Astrocyte of the cerebellum (primary cell): ENCODE measurements around the gene CRYGS.
"Not testable (repeated sequence)": the region's sequence is repeated elsewhere in the genome, so short reads cannot be mapped to it uniquely, and the experiment has no call there.

Experiments used
- DNase-seq: peaks from one replicate; pipeline ENCODE4 v3.0.0-alpha.2; 2011; ENCODE audit warnings: low read depth
- H3K4me3 ChIP-seq: 2 replicates; pipeline ENCODE4 v1.5.1; 2011; ENCODE audit warnings: mild to moderate bottlenecking, low read depth, low read length, moderate library complexity
- in situ Hi-C: cut with HindIII; loops from 2 replicates; pipeline ENCODE4 v1.10.0; 2017; ENCODE audit warnings: low sequenced_read_pairs
- TF ChIP-seq, protein P1 (sequence below): IDR thresholded peaks from 2 replicates; pipeline ENCODE4 v1.5.1; 2012; ENCODE audit warnings: low read length, low read depth, moderate library complexity, mild to moderate bottlenecking; ENCODE audit errors: missing control alignments

Gene CRYGS

GRCh38 chr3:186588632-186589031 lies 44.5 kb upstream of the CRYGS start:
- DNase-seq: no peak
- no peak overlapping the region for H3K4me3 ChIP-seq
- in situ Hi-C loops: no loop called here
- TF ChIP-seq, protein P1, sequence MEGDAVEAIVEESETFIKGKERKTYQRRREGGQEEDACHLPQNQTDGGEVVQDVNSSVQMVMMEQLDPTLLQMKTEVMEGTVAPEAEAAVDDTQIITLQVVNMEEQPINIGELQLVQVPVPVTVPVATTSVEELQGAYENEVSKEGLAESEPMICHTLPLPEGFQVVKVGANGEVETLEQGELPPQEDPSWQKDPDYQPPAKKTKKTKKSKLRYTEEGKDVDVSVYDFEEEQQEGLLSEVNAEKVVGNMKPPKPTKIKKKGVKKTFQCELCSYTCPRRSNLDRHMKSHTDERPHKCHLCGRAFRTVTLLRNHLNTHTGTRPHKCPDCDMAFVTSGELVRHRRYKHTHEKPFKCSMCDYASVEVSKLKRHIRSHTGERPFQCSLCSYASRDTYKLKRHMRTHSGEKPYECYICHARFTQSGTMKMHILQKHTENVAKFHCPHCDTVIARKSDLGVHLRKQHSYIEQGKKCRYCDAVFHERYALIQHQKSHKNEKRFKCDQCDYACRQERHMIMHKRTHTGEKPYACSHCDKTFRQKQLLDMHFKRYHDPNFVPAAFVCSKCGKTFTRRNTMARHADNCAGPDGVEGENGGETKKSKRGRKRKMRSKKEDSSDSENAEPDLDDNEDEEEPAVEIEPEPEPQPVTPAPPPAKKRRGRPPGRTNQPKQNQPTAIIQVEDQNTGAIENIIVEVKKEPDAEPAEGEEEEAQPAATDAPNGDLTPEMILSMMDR: no peak

- H3K4me3 ChIP-seq: no peak overlapping the region
- in situ Hi-C loops: no loop called here
- TF ChIP-seq, protein P1: no peak
- DNase-seq: no peak
Measured at GRCh38 chr3:186587183-186587582, 43.0 kb upstream of the CRYGS start.

GRCh38 chr3:186586245-186586644 lies 42.1 kb upstream of the CRYGS start:
- H3K4me3 ChIP-seq, in situ Hi-C loops, DNase-seq: not testable (repeated sequence)

GRCh38 chr3:186583831-186584230 lies 39.7 kb upstream of the CRYGS start:
- TF ChIP-seq, protein P1: no peak
- in situ Hi-C loops: no loop called here
- no peak overlapping the region for H3K4me3 ChIP-seq
- DNase-seq: peak; percentile 27

- DNase-seq: no peak
- in situ Hi-C loops: no loop called here
- H3K4me3 ChIP-seq: no peak overlapping the region
- TF ChIP-seq, protein P1: no peak
Measured at GRCh38 chr3:186582541-186582940, 38.4 kb upstream of the CRYGS start.

GRCh38 chr3:186580785-186581184 lies 36.6 kb upstream of the CRYGS start:
- no peak overlapping the region for H3K4me3 ChIP-seq
- TF ChIP-seq, protein P1: no peak
- no peak for DNase-seq
- in situ Hi-C loops: no loop called here

- TF ChIP-seq, protein P1: no peak
- DNase-seq: no peak
- in situ Hi-C loops: no loop called here
- H3K4me3 ChIP-seq: no peak overlapping the region
Measured at GRCh38 chr3:186577521-186577920, 33.3 kb upstream of the CRYGS start.
